HS-5 (cell line): ENCODE measurements around the gene INSR.
"Not testable (repeated sequence)": the region's sequence is repeated elsewhere in the genome, so short reads cannot be mapped to it uniquely, and the experiment has no call there.

Experiments
- DNase-seq: peaks from one replicate; pipeline ENCODE4 v3.0.0-alpha.2; 2012; ENCODE audit warnings: low read depth

INSR gene

GRCh38 chr19:7224209-7224686, 70.0 kb downstream of the INSR start:
- no peak for DNase-seq

- DNase-seq, result no peak
Measured at GRCh38 chr19:7223429-7223828, 70.8 kb downstream of the INSR start.

- DNase-seq, result no peak
Measured at GRCh38 chr19:7219056-7219455, 75.2 kb downstream of the INSR start.

DNA sequence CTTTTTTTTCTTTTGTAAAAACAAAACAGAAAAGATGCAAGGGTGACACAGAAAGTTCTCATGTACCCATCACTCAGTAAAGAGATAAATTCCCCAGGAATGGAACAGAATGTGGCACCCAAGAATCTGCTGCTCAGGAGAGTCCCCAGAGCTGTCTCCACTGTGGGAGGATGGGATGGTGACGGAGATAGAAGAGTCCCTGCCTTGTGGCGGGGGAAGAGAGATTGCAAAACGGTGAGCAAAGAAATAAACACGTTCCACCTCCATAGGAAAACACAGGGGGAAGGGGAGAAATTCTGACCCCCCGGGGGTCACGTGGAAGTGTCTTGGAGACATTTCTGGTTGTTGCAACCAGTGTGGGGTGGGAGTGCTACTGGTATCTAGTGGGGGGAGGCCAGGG, 76.4 kb downstream of the INSR start:
- DNase-seq, result no peak

DNA sequence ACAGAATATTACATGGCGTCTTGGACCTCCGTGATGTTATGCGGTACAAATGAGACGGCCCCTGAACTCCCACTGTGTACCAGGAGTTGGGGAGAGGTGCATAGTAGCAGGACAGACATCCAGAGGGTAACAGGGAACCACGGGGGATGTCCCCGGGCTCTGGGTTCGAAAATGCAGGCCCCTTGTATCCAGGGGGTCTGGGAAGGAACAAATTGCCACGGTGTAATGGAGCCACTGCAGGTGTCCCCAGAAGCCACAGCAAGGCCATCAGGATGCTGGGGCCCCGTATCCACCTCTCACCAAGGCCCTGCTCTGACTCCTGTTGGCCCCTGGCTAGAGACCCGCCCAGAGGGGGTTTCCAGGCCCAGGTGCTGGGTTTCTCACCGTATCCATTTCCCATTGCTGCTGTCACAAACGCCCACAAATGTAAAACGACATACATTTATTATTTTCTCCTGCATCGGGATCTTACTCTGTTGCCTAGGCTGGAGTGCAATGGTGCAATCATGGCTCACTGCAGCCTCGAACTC, 77.8 kb downstream of the INSR start:
- no peak for DNase-seq

- DNase-seq, result no peak
Measured at GRCh38 chr19:7215176-7215575, 79.0 kb downstream of the INSR start.

DNA sequence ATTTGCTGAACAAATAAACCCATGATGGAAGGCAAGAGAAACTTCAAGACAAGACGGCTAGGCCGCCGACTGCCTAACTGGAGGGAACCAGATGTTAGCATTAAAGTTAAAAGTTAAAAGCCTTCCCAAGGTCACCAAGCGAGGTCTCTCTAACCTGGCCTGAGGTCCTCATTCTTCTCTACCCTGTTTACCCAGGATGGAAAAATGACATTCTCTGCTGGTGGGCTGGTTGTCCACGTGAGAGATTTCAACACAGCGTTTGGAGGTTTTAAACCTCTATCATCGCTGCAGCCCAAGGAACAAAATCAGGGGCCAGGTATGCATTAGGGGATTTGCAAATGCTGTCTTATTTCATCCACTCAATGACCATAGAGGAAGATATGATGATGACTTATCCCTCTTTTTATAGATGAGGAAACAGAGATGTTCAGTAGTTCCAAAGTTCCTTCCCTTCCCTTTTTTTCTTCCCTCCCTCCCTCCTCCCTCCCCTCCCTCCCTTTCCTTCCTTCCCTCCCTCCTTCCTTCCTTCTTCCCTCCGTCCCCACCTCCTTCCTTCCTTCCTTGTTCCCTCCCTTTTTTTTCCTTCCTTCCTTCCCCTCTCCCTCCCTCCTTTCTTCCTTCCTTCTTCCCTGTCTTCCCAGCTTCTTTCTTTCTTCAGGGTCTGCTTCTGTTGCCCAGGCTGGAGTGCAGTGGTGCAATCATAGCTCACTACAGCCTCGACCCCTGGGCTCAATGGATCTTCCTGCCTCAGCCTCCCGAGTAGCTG, 79.7 kb downstream of the INSR start:
- DNase-seq, result no peak

DNA sequence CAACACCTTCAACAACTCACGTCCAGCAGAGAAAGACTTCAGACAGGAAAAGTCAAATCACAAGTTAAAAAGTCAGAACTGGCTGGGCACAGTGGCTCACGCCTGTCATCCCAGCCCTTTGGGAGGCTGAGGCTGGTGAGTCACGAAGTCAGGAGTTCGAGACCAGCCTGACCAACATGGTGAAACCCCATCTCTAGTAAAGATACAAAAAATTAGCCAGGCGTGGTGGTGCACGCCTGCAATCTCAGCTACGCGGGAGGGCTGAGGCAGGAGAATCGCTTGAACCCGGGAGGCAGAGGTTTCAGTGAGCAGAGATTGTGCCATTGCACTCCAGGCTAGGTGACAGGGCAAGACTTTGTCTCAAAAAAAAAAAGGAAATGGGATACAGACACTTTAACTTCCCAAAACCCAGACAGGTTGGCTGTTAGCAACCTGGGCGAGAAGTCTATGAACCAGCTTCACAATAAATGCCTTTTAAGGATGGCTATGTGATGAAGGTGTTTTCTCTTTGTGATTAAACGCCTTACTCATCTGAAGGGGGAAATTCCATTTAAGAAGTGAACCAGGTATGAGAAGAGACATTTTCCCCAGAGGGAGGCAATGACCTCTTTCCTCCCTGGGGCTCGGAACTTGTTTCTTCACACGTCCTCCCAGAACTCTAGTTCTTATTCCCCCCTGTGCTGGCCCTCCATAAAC, 80.4 kb downstream of the INSR start:
- DNase-seq, result no peak

DNA sequence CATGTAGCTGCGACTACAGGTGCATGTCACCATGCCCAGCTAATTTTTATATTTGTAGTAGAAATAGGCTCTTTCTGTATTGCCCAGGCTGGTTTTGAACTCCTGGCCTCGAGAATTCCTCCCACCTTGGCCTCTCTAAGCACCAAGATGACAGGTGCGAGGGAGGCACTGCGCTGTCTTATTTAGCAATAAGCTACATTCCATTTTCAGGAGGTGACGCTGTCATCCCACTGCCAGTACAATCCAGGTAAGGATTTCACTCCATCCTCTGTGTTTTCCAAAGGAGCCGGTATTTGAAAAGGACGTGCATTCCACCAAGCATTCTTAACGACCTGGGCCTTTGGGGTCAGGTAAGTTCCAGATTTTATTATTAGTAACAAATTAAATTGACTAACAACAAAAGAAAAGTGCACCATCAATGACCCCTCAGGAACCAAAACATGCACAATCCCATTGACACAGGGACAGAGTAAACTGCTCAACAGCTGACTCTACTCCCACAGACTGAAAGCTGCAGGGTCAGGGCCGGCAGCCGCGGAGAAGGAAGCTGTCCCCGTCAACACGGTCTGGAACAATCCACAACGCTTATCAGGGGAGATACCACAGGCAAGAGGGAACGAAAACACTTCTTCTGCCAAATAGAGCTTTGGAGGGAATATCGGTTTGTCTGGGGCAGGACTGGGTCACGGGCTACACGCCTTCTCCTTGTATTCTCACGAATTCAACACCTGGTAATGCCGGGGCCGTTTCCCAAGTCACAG, 82.8 kb downstream of the INSR start:
- no peak for DNase-seq

- DNase-seq, result no peak
Measured at GRCh38 chr19:7210359-7210758, 83.9 kb downstream of the INSR start.

DNA sequence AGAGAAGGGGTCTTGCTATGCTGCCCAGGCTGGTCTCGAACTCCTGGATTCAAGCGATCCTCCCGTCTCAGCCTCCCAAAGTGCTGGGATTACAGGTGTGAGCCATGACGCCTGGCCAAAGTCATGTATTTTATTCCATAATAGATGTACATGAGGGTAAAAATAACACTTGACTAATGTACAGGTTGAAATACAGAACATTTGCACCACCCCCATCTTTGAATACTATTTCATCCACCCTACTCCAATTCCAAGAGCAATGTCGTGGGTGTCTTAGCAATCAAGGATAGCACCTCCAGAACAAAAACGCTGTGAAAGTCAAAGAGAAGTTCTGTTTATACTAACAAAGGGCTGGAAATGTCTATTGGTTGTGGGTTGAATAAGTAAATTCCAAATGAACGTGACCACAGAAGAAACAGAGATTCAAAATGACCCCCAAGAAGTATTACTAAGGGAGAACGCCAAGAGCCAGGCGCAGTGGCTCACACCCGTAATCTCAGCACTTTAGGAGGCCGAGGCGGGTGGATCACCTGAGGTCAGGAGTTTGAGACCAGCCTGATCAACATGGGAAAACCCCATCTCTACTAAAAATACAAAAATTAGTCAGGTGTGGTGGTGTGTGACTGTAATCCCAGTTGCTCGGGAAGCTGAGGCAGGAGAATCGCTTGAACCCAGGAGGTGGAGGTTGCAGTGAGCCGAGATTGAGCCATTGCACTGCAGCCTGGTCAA, 84.5 kb downstream of the INSR start:
- DNase-seq, result not testable (repeated sequence)

- DNase-seq, result not testable (repeated sequence)
Measured at GRCh38 chr19:7209036-7209435, 85.2 kb downstream of the INSR start.

DNA sequence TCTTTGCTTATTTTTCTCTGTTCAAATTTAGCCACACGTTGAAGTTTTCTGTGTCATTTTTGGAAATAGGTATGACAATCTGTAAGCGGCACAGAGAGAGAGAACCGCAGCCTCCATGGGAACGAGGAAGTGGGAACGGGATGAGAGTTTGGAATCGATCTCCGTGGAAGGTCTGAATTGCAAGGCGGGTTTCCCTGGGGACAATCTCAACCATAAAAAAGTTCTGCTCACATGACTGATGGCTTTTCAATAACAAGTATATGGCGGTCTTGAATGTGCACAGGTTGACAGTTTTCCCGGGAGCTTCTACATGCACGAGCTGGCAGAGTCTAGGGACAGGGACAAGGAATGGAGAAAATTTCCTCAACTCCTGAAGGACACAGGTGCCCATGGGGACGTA, 90.9 kb downstream of the INSR start:
- no peak for DNase-seq

DNA sequence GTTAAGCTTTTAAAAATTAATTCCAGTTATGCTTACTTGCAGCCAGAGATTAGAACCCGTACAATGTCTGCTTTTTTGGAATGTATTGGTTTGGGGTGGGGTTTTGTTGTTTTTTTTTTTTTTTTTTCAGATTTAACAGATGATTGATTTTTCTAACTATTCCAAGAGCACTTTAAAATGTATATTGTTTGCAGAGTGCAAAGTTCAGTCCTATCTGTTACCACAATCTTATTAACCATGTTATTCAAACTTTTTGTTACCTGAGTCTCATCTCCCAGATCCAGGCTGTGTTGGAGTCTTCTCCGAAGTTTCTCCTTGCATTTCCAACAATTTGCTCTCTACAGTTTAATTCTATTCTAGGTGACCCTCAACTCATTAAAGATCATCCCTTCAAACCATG, 91.3 kb downstream of the INSR start:
- no peak for DNase-seq

DNA sequence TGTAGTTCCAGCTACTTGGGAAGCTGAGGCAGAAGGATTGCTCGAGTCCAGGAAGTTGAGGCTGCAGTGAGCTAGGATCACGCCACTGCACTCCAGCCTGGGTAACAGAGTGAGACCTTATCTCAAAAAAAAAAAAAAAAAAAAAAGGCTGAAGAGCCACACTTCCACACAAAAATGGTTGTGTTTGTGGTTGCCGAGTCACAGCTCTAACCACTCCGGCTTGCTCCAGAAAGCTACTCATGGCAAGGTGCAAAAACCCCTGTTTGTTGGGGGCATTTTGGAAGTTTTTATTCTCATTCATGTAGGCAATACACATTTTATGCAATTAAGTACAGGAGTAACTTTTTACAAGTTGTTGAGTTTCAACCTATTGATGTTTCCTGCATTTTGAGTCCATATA, 93.5 kb downstream of the INSR start:
- no peak for DNase-seq

DNA sequence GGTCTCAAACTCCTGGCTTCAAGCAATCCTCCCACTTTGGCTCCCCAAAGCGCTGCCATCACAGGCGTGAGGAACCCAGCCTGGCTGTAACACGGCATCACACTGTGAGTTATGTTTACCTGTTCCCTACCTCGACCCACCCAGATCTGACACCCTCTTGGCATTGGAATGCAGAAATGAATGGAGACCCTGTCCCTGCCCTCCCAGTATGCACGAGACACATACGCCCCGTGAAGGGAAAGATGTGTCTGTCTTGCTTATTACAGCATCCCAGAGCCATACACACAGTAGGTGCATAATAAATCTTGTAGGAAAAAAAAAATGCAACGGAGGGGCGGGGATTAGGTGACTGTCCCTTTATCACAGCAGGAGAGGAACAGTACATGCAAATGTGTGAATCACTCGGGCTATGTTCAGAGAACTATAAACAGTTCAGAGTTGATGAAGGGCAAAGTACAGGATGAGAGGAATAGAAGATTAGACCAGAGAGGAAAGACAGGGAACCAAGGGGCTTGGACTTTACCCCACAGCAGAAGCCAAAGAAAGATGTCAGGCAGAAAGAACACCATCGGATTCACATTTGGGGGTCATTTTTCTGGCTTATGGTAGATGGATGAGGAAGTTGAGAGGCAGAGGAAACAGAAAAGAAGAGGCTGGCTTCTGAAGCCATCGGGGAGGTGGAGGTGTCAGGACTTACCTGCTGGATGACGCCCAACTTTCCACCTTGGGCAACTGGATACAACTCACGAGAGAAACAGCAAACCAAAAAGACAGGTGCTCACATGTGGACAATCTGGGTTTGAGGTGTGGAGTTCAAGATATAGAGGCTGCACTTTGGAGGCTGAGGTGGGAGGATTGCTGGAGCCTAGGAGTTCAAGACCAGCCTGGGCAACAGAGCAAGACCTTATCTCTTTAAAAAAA, 94.3 kb downstream of the INSR start:
- no peak for DNase-seq

DNA sequence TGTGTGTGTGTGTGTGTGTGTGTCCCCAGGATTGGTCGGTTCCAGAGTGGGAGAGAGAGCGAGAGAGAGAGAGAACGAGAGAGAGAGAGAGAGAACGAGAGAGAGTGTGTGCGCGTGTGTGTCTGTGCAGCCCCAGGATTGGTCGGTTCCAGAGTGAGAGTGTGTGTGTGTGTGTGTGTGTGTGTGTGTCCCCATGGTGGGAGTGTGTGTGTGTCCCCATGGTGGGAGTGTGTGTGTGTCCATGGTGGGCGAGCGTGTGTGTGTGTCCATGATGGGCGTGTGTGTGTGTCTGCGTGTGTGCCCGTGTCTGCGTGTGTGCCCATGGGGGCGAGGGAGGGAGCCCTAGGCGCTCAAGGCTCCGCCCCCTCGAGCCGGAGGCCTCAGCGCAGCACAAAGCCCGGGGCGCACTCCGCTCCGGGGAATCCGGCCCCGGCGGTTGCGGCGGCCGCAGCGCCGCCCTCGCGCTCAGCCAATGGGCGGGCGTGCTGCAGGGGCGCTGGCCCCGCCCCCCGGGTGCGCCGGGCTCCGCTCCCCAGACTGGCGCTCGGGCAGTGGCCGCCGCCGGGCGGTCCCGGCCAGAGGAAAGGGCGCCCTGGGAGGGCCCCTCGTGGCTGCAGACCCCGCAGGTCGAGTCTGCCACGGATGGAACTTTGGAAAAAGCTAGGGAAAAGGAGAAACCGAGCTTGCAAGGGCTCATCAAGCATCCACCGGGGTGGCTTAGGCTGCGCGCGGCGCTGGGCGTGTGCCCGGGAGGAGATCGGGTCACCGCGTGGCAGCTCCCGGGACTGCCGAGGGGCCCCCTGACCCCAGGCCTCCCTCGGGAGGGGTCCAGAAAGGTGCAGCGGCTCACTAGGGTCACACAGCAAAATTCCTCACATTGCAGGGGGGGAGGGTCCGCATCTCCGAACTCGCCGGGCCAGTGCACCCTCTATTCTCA, 96.2 kb downstream of the INSR start:
- peak; percentile 64 for DNase-seq

GRCh38 chr19:7197119-7197759, 97.0 kb downstream of the INSR start:
- DNase-seq, result peak; percentile 67

DNA sequence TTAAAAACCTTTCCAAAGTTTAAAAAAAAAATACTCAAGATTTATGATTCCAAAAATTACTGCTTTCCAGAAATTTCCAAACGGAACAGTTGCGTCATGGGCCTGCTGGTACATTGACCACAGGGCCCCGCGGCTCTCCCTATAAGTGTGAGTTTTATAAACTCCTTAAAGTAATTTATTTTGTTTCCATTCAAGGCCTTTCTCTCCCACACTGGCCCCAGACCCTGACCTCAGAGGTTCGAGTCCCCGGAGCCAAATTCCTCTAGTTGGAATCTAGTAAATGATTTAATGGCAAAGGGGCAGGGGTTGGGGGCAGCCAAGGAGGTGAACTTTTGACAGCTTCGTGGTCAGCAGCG, 97.5 kb downstream of the INSR start:
- DNase-seq, result no peak
